ENCODE measurements around the gene TTC17.
"Not testable (repeated sequence)": the region's sequence is repeated elsewhere in the genome, so short reads cannot be mapped to it uniquely, and the experiment has no call there.

The TTC17 gene

DNA sequence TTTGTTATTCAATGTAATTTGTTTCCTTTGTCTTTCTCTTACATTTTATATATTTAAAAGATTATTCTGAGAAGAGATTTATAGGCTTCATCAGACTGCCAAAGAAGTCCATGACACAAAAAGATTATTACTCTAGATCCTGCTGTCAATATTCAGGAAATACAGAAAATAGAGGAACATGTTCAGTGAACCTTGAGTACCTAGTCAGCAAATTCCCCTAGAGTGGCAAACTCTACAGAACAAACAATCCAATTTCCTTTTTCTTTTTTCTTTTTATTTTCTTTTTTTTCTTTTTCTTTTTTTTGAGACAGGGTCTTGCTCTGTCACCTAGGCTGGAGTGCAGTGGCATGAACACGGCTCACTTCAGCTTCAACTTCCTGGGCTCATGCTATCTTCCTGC is 23.9 kb downstream of the TTC17 start:
- DNase-seq = no peak

DNA sequence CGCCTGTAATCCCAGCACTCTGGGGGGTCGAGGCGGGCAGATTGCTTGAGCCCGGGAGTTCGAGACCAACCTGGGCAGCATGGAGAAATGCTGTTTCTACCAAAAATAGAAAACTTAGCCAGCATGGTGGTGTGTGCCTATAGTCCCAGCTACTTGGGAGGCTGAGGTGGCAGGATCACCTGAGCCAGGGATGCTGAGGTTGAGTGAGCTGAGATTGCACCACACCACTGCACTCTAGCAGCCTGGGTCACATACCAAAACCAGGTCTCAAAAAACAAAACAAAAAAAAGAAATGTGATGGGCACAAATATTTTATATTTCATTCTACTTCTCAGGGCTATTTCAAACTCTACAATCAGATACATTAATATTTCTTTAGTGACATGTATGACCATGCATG is 25.7 kb downstream of the TTC17 start:
- no peak for DNase-seq

GRCh38 chr11:43392713-43393112 is 34.0 kb downstream of the TTC17 start:
- DNase-seq = no peak

DNA sequence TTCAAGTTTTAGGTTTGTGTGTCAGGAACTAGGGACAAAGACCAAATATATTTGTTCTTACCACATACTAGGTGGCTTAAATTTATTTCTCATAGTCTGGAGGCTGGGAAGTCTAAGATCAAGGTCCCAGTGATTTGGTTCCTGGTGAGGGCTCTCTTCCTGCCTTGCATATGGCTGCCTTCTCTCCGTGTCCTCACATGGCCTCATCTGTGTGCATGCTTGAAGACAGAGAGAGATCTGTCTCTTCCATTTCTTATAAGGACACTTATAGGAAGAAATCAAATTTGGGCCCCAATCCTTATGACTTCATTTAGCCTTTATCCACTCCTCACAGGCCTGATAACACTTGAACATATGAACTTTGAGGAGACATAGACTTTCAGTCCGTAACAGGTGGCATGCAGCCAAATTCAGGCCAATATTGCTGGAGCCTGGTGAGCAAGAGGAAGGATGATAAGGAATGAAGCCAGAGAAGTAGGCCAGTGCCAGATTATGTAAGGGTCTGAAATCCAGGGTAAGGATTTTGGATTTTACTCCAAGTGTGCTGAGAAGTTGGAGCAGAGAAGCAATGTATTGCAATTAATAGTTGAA is 35.1 kb downstream of the TTC17 start:
- DNase-seq = no peak

DNA sequence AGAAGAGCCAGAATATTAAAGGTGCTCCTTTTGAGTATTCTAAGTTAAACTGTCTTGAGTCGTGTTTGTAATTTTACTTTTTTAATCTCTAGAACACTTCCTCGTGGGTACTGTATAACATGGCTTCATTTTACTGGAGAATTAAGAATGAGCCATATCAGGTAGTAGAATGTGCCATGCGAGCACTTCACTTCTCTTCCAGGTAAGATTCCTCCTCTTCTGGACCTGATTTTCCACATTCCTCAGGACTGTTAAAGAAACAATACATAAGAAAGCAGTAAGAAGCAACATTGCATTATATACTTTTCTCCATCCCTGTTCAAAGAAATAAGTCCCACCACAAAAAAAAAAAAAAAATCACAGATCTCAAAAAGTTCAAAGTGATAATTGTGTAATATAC is 37.9 kb downstream of the TTC17 start:
- DNase-seq = no peak

- DNase-seq = no peak
These were observed 38.5 kb downstream of the TTC17 start for GRCh38 chr11:43397251-43397650.

DNA sequence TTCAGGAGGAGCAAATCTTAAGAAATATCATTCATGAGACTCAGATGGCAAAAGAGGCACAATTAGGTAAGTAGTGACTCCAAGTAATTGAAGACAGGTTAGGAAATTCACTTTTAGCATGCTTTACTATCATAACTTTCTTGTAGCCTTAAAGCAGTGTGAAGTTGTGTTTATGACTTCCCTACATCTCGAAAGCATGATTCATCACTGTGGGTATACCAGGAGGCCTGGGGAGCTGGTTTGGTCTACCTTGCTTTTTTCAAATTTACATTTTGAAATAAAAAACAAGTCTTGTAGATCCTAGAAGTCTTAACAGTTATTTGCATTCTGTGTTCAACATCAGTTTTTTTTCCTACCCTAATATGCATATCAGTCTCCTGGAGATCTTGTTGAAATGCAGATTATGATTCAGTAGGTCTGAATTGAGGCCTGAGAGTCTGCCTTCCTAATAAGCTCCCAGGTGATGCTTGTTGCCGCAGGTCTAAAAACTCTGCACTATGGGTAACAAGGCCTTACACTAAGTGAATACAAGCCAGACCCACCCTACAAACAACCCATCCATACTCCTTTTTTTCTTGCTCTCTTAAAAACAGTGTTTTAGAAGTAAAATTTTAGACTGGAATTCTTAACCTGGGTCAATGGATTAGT is 41.4 kb downstream of the TTC17 start:
- no peak for DNase-seq

DNA sequence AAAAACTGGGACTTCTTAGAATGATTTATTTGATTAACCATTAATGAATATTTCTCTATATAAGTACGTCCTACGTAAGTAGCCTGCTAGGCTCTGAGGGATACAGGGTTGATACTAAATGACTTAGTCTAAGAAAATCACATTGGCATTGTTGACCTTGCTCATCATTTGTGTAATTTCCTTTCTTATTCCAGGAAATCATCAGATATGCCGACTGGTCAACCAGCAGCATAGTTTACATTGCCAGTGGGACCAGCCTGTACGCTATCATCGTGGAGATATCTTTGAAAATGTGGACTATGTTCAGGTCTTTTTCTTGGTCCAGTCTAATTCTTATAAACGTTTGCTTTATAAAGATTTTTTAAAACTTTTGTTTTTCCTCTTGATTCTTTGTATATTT is 42.5 kb downstream of the TTC17 start:
- no peak for DNase-seq

DNA sequence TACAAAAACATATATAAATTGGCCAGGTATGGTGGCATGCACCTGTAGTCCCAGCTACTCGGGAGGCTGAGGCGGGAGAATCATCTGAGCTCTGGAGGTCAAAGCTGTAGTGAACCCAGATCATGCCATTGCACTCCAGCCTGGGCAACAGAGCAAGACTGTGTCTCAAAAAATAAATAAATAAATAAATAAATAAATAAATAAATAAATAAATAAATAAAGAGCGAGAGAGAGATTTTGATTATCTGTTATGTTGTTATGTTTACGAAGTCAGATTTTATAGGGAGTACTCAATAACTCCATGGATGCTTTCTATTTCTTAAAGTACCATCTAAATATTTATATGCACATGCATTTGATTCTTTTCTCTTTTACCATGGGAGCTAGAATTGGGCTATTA is 43.1 kb downstream of the TTC17 start:
- not testable (repeated sequence) for DNase-seq

- DNase-seq = no peak
These were observed 44.9 kb downstream of the TTC17 start for GRCh38 chr11:43403357-43404231.

DNA sequence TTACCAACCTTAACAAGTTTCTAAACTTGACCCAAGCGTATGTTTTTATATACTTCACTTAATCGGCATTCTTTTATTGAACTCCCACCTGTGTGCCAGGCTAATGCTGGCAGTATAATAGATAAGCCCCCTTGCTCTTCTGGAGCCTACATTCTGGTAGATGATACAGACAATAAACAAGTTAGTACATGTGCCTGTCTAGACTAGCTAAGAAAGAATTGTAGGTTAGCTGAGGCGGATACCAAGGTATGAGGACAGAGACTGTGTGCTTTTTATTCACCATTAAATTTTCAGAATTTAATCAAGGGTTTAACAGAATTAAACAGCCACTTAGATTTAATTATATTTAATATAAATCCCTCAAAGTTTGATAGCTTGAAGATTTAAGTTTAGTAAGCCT is 45.7 kb downstream of the TTC17 start:
- no peak for DNase-seq

- no peak for DNase-seq
These were observed 46.2 kb downstream of the TTC17 start for GRCh38 chr11:43404836-43405479.

DNA sequence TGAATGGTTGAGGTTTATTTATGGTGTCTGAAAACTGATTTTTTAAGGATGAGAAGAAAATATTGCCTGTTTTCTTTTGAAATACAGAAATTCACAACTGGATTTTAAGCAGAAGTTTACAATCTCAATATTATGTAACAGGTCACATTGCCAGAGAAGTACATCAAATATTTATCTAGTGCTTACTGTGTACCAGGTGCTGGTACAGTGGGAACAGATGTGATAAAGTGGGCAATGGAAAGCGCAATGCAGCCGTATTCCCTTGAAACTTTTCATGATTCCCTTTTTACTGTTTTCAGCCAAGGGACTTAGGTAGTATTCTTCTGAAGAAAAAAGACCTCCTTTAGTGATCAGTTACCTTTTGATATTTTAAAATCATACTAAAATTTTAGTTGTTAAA is 49.6 kb downstream of the TTC17 start:
- DNase-seq = no peak

- DNase-seq = no peak
These were observed 51.7 kb downstream of the TTC17 start for GRCh38 chr11:43410394-43410793.

GRCh38 chr11:43418197-43418596 is 59.5 kb downstream of the TTC17 start:
- no peak for DNase-seq

- DNase-seq = no peak
These were observed 60.7 kb downstream of the TTC17 start for GRCh38 chr11:43419460-43419859.

DNA sequence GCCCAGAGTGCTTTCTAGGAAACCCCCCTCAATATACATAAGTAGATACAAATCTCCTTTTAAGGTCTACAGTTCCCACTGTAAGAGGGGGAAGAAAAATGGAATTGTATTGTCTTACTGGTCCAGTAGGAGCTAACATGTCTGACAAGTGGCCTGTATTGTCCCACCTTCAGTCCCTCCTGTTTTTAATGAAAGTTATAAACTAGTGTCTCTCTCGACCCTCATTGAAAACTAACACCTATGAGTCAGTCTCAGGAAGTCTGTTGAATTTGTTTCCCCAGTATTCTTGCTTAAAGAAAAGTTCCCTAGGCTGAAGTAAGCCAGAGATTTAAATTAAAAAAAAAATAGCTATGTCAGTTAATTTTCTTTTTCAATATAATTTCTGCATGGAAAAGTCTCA is 69.3 kb downstream of the TTC17 start:
- DNase-seq = no peak

DNA sequence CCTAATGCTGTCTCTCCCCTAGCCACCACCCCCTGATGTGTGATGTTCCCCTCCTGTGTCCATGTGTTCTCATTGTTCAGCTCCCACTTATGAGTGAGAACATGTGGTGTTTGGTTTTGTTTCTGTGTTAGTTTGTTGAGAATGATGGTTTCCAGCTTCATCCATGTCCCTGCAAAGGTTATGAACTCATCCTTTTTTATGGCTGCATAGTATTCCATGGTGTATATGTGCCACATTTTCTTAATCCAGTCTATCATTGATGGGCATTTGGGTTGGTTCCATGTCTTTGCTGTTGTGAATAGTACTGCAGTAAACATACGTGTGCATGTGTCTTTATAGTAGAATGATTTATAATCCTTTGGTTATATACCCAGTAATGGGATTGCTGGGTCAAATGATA is 72.2 kb downstream of the TTC17 start:
- DNase-seq = not testable (repeated sequence)

DNA sequence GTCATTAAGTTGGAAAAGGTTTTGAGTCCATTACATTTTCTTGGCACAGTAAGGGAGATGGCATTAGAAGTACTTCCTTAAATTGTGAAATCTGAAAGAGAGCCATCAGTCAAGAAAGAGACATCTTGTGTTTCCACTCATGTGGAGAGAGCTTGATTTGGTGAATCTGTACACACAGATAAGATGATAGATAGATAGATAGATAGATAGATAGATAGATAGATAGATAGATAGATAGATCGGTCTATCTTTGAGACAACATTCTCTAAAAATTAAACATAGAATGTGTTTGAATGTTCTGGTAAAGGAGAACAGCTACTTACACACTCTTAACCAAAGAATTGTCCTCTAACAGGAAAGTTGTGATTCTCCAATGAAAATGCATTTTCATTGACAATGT is 76.2 kb downstream of the TTC17 start:
- no peak for DNase-seq

DNA sequence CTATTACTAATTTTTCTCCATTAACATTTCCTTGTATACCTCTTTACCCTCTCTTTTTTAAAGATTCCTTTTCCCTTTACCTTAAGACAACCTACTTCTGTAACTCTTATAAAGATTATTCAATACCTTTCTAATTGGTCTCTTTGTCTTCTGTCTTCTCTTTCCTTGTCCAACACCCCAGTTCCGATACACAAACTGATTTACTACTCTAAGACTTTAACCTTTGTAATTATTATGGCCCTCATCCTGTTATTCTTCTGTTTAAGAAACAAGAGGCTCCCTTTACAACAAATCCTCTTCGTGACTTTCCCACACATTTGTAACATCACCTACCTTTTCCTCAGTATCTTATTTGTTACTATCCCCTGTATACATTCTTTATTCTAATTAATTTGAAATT is 81.8 kb downstream of the TTC17 start:
- no peak for DNase-seq

GRCh38 chr11:43443811-43444210 is 85.1 kb downstream of the TTC17 start:
- no peak for DNase-seq

DNA sequence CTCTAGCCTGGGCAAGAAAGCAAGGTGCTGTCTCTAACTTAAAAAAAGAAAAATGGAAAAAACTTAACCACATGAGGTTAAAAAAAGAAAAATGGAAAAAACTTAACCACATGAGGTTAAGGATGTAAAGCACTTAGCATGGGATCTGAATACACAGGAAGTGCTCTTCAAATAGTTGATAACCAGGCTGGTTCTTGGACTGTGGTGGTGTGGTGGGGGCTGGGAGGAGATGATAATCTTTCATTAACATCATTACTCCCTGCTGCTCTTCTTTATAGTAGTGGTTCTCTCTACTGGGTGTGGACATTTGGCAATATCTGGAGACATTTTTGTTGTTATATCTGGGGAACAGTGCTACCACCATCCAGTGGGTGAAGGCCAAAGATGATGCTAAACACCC is 88.4 kb downstream of the TTC17 start:
- no peak for DNase-seq

DNA sequence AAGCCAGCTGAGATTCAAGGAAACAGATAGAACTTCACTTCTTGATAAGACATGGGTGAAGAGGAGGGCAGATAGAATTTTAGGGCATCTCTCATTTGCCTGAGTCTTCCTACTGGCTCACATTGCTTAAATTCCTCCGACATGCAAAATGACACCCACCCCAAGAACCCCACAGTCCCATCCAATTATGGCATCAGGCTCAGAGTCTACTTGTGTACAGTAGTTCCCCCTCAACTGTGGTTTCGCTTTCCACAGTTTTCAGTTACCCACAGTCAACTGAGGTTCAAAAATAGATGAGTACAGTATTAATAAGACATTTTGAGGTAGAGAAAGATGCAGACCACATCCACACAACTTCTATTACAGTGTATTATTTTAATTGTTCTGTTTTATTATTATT is 99.8 kb downstream of the TTC17 start:
- DNase-seq = no peak

- DNase-seq = no peak
These were observed 100.5 kb downstream of the TTC17 start for GRCh38 chr11:43459246-43459645.

Measured in NK-92 treated with Interleukin-12 subunit alpha and Interleukin-12 subunit beta, amount 100 ng/mL, for 24 hours (cell line).